GM18861 (cell line): ENCODE results near the gene CENPT.
"Not testable (repeated sequence)": the region's sequence is repeated elsewhere in the genome, so short reads cannot be mapped to it uniquely, and the experiment has no call there.

Experiments used
- ATAC-seq: cut with Tn5 transposase; IDR thresholded peaks from one replicate; pipeline ENCODE4 v1.9.1; 2021; ENCODE audit not compliant: unreplicated experiment

CENPT gene

GRCh38 chr16:67874372-67874771 is 26.9 kb upstream of the CENPT start:
- no peak for ATAC-seq

- ATAC-seq: no peak
Observed at GRCh38 chr16:67873435-67874370, 26.2 kb upstream of the CENPT start.

- ATAC-seq: peak; percentile 61
Observed at GRCh38 chr16:67872631-67873434, 25.3 kb upstream of the CENPT start, which contains the start of gene EDC4. Gene EDC4, plus strand, starts transcription at chr16:67873052. Its CDS starts 210 bp downstream, at chr16:67873262.

- no peak for ATAC-seq
Observed at GRCh38 chr16:67872131-67872630, 24.7 kb upstream of the CENPT start.

GRCh38 chr16:67871256-67871655 is 23.8 kb upstream of the CENPT start:
- ATAC-seq: no peak

GRCh38 chr16:67869653-67870052 is 22.2 kb upstream of the CENPT start:
- no peak for ATAC-seq

- no peak for ATAC-seq
Observed at GRCh38 chr16:67868290-67868689, 20.8 kb upstream of the CENPT start.

GRCh38 chr16:67865318-67865717 is 17.8 kb upstream of the CENPT start:
- ATAC-seq: no peak

- no peak for ATAC-seq
Observed at GRCh38 chr16:67864594-67864993, 17.1 kb upstream of the CENPT start.

- not testable (repeated sequence) for ATAC-seq
Observed at GRCh38 chr16:67864044-67864443, 16.6 kb upstream of the CENPT start.

GRCh38 chr16:67862623-67863583 is 15.4 kb upstream of the CENPT start:
- ATAC-seq: no peak

GRCh38 chr16:67861877-67862276 is 14.4 kb upstream of the CENPT start:
- ATAC-seq: no peak

GRCh38 chr16:67860589-67861398 is 13.3 kb upstream of the CENPT start:
- no peak for ATAC-seq

GRCh38 chr16:67858500-67858899 is 11.0 kb upstream of the CENPT start:
- ATAC-seq: no peak

- no peak for ATAC-seq
Observed at GRCh38 chr16:67857547-67858233, 10.2 kb upstream of the CENPT start.

GRCh38 chr16:67856927-67857546 is 9.5 kb upstream of the CENPT start:
- ATAC-seq: no peak

- no peak for ATAC-seq
Observed at GRCh38 chr16:67855789-67856188, 8.3 kb upstream of the CENPT start.

- ATAC-seq: no peak
Observed at GRCh38 chr16:67853670-67854069, 6.2 kb upstream of the CENPT start.

- ATAC-seq: no peak
Observed at GRCh38 chr16:67848118-67848517, 625 bp upstream of the CENPT start.
